Spleen (tissue), 11 donors: ENCODE data around the gene MATN1. TPM values are rescaled to one million over a fixed set of nuclear protein-coding genes. Genes with fewer than 3 reads are reported as not detected.

Experiments used
- DNase-seq: peaks from one replicate; pipeline ENCODE4 v3.0.0-alpha.2; 2020
- H3K27ac ChIP-seq, 8 donors: fragments of 200-600 bp; sonication (generic) in 7 of 8; 1 replicate in 4 of 8; 2 replicates in 4 of 8; pipeline versions ENCODE4 v1.5.0 to v1.8.0; 2016 to 2021; ENCODE audit warnings: inconsistent platforms in 4 of 8, mild to moderate bottlenecking in 4 of 8, moderate library complexity in 1 of 8
- H3K27me3 ChIP-seq, 7 donors: fragments of 200-600 bp; sonication (generic) in 6 of 7; replicated peaks in 1 of 7; 1 replicate in 4 of 7; 2 replicates in 3 of 7; pipeline versions ENCODE4 v1.5.0 to v1.8.0; 2016 to 2021; ENCODE audit warnings: inconsistent platforms in 3 of 7, mild to moderate bottlenecking in 1 of 7
- H3K36me3 ChIP-seq, 6 donors: fragments of 200-600 bp; sonication (generic) in 5 of 6; 1 replicate in 4 of 6; 2 replicates in 2 of 6; pipeline versions ENCODE4 v1.5.0 to v1.8.0; 2016 to 2021; ENCODE audit warnings: inconsistent platforms in 2 of 6
- H3K4me1 ChIP-seq, 6 donors: fragments of 200-600 bp; sonication (generic) in 5 of 6; 1 replicate in 3 of 6; 2 replicates in 3 of 6; pipeline versions ENCODE4 v1.5.0 to v1.8.0; 2016 to 2021; ENCODE audit warnings: inconsistent platforms in 3 of 6
- H3K4me3 ChIP-seq, 8 donors: fragments of 200-600 bp; sonication (generic) in 7 of 8; 1 replicate in 4 of 8; 2 replicates in 4 of 8; pipeline versions ENCODE4 v1.5.0 to v1.8.0; 2016 to 2021; ENCODE audit warnings: inconsistent platforms in 4 of 8, mild to moderate bottlenecking in 4 of 8, moderate library complexity in 2 of 8
- H3K9me3 ChIP-seq, 8 donors: fragments of 200-600 bp; sonication (generic) in 7 of 8; 1 replicate in 4 of 8; 2 replicates in 4 of 8; pipeline versions ENCODE4 v1.5.0 to v1.8.0; 2016 to 2021; ENCODE audit warnings: inconsistent platforms in 4 of 8
- CTCF ChIP-seq, 11 experiments: fragments of 200-600 bp in 7 of 11; fragments of 450-650 bp in 4 of 11; sonication (generic) in 4 of 11; IDR thresholded peaks in 8 of 11; conservative IDR thresholded peaks in 3 of 11; 1 replicate in 7 of 11; 2 replicates in 4 of 11; pipeline versions ENCODE4 v1.4.0 to v1.8.0; 2016 to 2021; ENCODE audit warnings: antibody characterized with exemption in 11 of 11, inconsistent platforms in 4 of 11, mild to moderate bottlenecking in 1 of 11
- POLR2A ChIP-seq, 3 donors: fragments of 450-650 bp; IDR thresholded peaks; one replicate each; pipeline ENCODE4 v1.5.1; 2017; ENCODE audit warnings: antibody characterized with exemption in 3 of 3, mild to moderate bottlenecking in 1 of 3
- POLR2AphosphoS5 ChIP-seq, 3 donors: sonication (generic); formaldehyde crosslinking; IDR thresholded peaks; one replicate each; pipeline ENCODE4 v1.5.1; 2017; ENCODE audit warnings: antibody characterized with exemption in 3 of 3
- WGBS, 5 donors: extraction: QIAGEN DNeasy Blood & Tissue Kit in 3 of 5; methylation state at CpG; one replicate each; pipeline versions ENCODE4 v1.1.5 to v1.1.7; 2013 to 2018; 5-methylcytosine and 5-hydroxymethylcytosine counted together
- intact Hi-C: fragments of 100-400 bp; cut with DNase I; formaldehyde crosslinking; loops from one replicate; pipeline ENCODE4 v1.15.0; 2023; ENCODE audit warnings: low total_unique reads
- polyA plus RNA-seq, 3 donors: library from polyadenylated mRNA; stranded (reverse); fragments of 200-250 nt; gene quantifications; one replicate each; pipeline ENCODE4 v1.2.1, GENCODE V29; 2013
- total RNA-seq, 7 donors: library from RNA; depleted of rRNA in 3 of 7; stranded (reverse); fragments of >200 nt in 3 of 7; fragmentation: NEBNext Ultra II Directional in 4 of 7; extraction: Animal tissue kit (Norgen Biotek cat#: 25700) in 4 of 7; gene quantifications; one replicate each; pipeline versions ENCODE4 v1.1.0 to v1.2.1, GENCODE V29; 2016 to 2021
- donor health status: healthy with polysubstance abuse.
- donor health status: DM: no; HTN: no; CAD: no; lungs with moderate emphysema.
- donor health status: DM: no; HTN: no; CAD: no.
- donor health status: Bipolar disorder and iron deficiency.
- donor health status: healthy.
- donor health status: DM: no; HTN: no; CAD: no.
- donor health status: DM: yes; HTN: yes; CAD: no.

The MATN1 gene
- total and polyA plus RNA-seq, 10 donors = 0.04 to 1.1 (median 0.54) TPM; not detected in 1

- Histone ChIP-seq H3K9me3 (peaks cover 0 to 2% (median under 1%) of the 10 kb centered on the region in 8 donors), H3K27ac (no peak overlapping the region), H3K36me3 (no peaks in the 10 kb centered on the region), H3K4me1 (no peaks in the 10 kb centered on the region), H3K4me3 (no peak overlapping the region), H3K27me3 (peaks cover 0 to 22% (median 0%) of the 10 kb centered on the region in 7 donors)
- intact Hi-C loops = no loop called here
- peak; percentile 24 for DNase-seq
- WGBS, 5 donors = 48 to 57% (median 55%) methylated on average over 7 of the region's 7 CpGs
- no peak for TF ChIP-seq CTCF (IDR thresholded peaks at IDR 0.05 in 8 of 11, conservative IDR thresholded peaks at IDR 0.05 in 3 of 11)
- TF ChIP-seq POLR2A (IDR thresholded peaks at IDR 0.05) = no peak
- no peak for TF ChIP-seq POLR2AphosphoS5 (IDR thresholded peaks at IDR 0.05)
Measured at GRCh38 chr1:30668024-30668423, 55.4 kb downstream of the MATN1 start.

- Histone ChIP-seq H3K36me3 (no peaks in the 10 kb centered on the region), H3K27me3 (peaks cover 0 to 23% (median 0%) of the 10 kb centered on the region in 7 donors), H3K4me1 (no peaks in the 10 kb centered on the region), H3K9me3 (no peaks in the 10 kb centered on the region), H3K4me3 (no peak overlapping the region), H3K27ac (no peak overlapping the region)
- no peak for DNase-seq
- no peak for TF ChIP-seq POLR2A (IDR thresholded peaks at IDR 0.05)
- no peak for TF ChIP-seq CTCF (IDR thresholded peaks at IDR 0.05 in 8 of 11, conservative IDR thresholded peaks at IDR 0.05 in 3 of 11)
- no peak for TF ChIP-seq POLR2AphosphoS5 (IDR thresholded peaks at IDR 0.05)
- intact Hi-C loops = no loop called here
- WGBS, 5 donors = 85 to 90% (median 87%) methylated on average over 3 of the region's 3 CpGs
Measured at GRCh38 chr1:30666756-30667273, 56.6 kb downstream of the MATN1 start.

GRCh38 chr1:30665216-30666010 lies 58.0 kb downstream of the MATN1 start:
- intact Hi-C loops = no loop called here
- H3K9me3 ChIP-seq = no peaks in the 10 kb centered on the region
- WGBS, 5 donors = 76 to 91% (median 81%) methylated on average over 5 to 7 of the region's 7 CpGs

More at GRCh38 chr1:30665216-30666010, 58.0 kb downstream of the MATN1 start:
- no peak overlapping the region for H3K4me3 ChIP-seq
- H3K27ac ChIP-seq = no peak overlapping the region
- no peaks in the 10 kb centered on the region for H3K4me1 ChIP-seq
- no peaks in the 10 kb centered on the region for H3K36me3 ChIP-seq
- DNase-seq = peak; percentile 40
- TF ChIP-seq POLR2AphosphoS5 (IDR thresholded peaks at IDR 0.05) = no peak
- no peak for TF ChIP-seq CTCF (IDR thresholded peaks at IDR 0.05 in 8 of 11, conservative IDR thresholded peaks at IDR 0.05 in 3 of 11)
- no peak for TF ChIP-seq POLR2A (IDR thresholded peaks at IDR 0.05)
- H3K27me3 ChIP-seq = peaks cover 0 to 12% (median 0%) of the 10 kb centered on the region in 7 donors
